Nephron (organoid): ENCODE results near the gene DSG4.

Experiments used
- H3K27ac Mint-ChIP-seq, 3 experiments: 2 replicates each; pipeline ENCODE4 v1.8.0; 2020; ENCODE audit warnings: mixed read lengths in 3 of 3, mild to moderate bottlenecking in 2 of 3, moderate library complexity in 1 of 3
- H3K27me3 Mint-ChIP-seq: 2 replicates; pipeline ENCODE4 v1.8.0; 2021; ENCODE audit warnings: low read depth, mild to moderate bottlenecking, moderate library complexity, mixed read lengths
- H3K36me3 Mint-ChIP-seq: 2 replicates; pipeline ENCODE4 v1.8.0; 2020; ENCODE audit warnings: low read depth, mixed read lengths
- H3K4me1 Mint-ChIP-seq: 2 replicates; pipeline ENCODE4 v1.8.0; 2020; ENCODE audit warnings: mixed read lengths
- H3K4me3 Mint-ChIP-seq, 3 experiments: 2 replicates each; pipeline ENCODE4 v1.8.0; 2020; ENCODE audit warnings: mild to moderate bottlenecking in 3 of 3, mixed read lengths in 3 of 3, moderate library complexity in 2 of 3
- H3K9me3 Mint-ChIP-seq: 2 replicates; pipeline ENCODE4 v1.8.0; 2020; ENCODE audit warnings: mixed read lengths
- TF ChIP-seq, protein P1 (sequence below), 3 experiments: fragments of 200-600 bp; sonication (generic); IDR thresholded peaks; one replicate each; pipeline ENCODE4 v1.5.0; 2021; ENCODE audit warnings: antibody characterized with exemption in 3 of 3; ENCODE audit not compliant: unreplicated experiment in 3 of 3

Gene DSG4

DNA sequence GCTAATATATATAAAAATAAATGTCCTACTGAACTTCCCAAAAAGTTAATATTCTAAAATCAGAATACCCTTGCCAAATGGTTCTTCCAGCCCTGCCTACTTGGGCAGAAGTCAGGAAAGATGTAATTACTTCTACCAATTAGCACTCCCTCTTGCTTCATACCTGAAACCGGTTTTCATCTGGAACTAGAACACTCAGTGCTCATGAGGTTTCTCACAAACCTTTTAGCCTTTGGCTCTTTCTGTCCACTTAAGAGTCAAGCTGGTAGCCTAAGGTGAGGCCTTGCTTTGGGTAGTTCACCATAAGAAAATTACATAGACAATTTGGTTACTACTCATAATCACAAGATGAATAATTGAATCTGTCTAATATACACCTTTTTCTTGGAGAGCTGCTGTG, 75.0 kb downstream of the DSG4 start:
- Mint-ChIP-seq H3K27ac (no peak overlapping the region), H3K27me3 (no peaks in the 10 kb centered on the region), H3K4me3 (no peak overlapping the region), H3K9me3 (no peaks in the 10 kb centered on the region), H3K36me3 (no peaks in the 10 kb centered on the region), H3K4me1 (no peaks in the 10 kb centered on the region)
- TF ChIP-seq, protein P1, sequence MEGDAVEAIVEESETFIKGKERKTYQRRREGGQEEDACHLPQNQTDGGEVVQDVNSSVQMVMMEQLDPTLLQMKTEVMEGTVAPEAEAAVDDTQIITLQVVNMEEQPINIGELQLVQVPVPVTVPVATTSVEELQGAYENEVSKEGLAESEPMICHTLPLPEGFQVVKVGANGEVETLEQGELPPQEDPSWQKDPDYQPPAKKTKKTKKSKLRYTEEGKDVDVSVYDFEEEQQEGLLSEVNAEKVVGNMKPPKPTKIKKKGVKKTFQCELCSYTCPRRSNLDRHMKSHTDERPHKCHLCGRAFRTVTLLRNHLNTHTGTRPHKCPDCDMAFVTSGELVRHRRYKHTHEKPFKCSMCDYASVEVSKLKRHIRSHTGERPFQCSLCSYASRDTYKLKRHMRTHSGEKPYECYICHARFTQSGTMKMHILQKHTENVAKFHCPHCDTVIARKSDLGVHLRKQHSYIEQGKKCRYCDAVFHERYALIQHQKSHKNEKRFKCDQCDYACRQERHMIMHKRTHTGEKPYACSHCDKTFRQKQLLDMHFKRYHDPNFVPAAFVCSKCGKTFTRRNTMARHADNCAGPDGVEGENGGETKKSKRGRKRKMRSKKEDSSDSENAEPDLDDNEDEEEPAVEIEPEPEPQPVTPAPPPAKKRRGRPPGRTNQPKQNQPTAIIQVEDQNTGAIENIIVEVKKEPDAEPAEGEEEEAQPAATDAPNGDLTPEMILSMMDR (IDR thresholded peaks at IDR 0.05; ENCODE audit: unreplicated experiment in 3 of 3): no peak

GRCh38 chr18:31454066-31454708, 77.6 kb downstream of the DSG4 start:
- H3K36me3 Mint-ChIP-seq: no peaks in the 10 kb centered on the region
- no peak overlapping the region for H3K27ac Mint-ChIP-seq
- H3K4me1 Mint-ChIP-seq: no peaks in the 10 kb centered on the region
- H3K9me3 Mint-ChIP-seq: no peaks in the 10 kb centered on the region
- no peaks in the 10 kb centered on the region for H3K27me3 Mint-ChIP-seq
- TF ChIP-seq, protein P1 (IDR thresholded peaks at IDR 0.05; ENCODE audit: unreplicated experiment in 3 of 3): no peak
- no peak overlapping the region for H3K4me3 Mint-ChIP-seq
